ENCODE measurements around the gene CHRNA7. TPM values are rescaled to one million over a fixed set of nuclear protein-coding genes. Genes with fewer than 3 reads are reported as not detected.

CHRNA7 gene
- total and polyA plus RNA-seq, 5 donors from 2014 or later = 1.3 to 3.8 (median 1.4) TPM; not detected in 1

- no peaks in the 10 kb centered on the region for H3K4me1 ChIP-seq (ENCODE audit: control insufficient read depth, insufficient read depth, low read length, poor library complexity, severe bottlenecking)
- no peaks in the 10 kb centered on the region for H3K9me3 ChIP-seq (ENCODE audit: control insufficient read depth in 2 of 2, low read length in 2 of 2)
- H3K4me3 ChIP-seq (ENCODE audit: low read depth, low read length) = no peak overlapping the region
- no peaks in the 10 kb centered on the region for H3K36me3 Mint-ChIP-seq
- no peak overlapping the region for H3K27ac Mint-ChIP-seq
- no peaks in the 10 kb centered on the region for H3K9me3 Mint-ChIP-seq
- H3K27ac ChIP-seq (ENCODE audit: insufficient read depth, low read length, poor library complexity, severe bottlenecking) = no peak overlapping the region
- no peaks in the 10 kb centered on the region for H3K4me1 Mint-ChIP-seq
- H3K27me3 ChIP-seq (ENCODE audit: control insufficient read depth, insufficient read depth, low read length) = no peaks in the 10 kb centered on the region
- no peaks in the 10 kb centered on the region for H3K27me3 Mint-ChIP-seq
- no peak for DNase-seq
- no peak for ATAC-seq (ENCODE audit: low read depth in 2 of 2)
- no peak overlapping the region for H3K4me3 Mint-ChIP-seq
- no peaks in the 10 kb centered on the region for H3K36me3 ChIP-seq (ENCODE audit: control insufficient read depth, insufficient read depth, low read length)
Observed at GRCh38 chr15:32113224-32113623, 82.9 kb downstream of the CHRNA7 start.

DNA sequence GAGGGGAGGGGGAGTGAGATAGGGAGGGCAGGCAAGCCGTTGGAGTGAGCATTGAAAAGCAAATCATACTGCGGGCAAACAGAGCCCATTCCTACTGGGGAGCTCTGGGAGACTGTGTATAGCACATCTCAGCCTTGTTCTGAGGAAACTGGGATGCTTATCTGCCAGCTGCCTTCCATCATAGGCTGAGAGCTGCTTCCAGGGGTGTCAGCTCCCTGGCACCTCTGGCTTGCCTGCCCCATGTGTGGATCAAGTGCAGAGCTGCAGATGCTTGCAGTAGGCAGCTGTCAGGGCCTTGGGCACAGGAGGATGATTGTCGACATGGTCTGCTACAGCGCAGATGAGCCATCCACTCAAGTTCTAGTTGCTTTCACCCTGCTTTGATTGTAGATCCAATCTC lies 86.8 kb downstream of the CHRNA7 start:
- Histone ChIP-seq H3K4me1 (ENCODE audit: control insufficient read depth, insufficient read depth, low read length, poor library complexity, severe bottlenecking) (no peaks in the 10 kb centered on the region), H3K9me3 (ENCODE audit: control insufficient read depth in 2 of 2, low read length in 2 of 2) (no peaks in the 10 kb centered on the region), H3K27ac (ENCODE audit: insufficient read depth, low read length, poor library complexity, severe bottlenecking) (no peak overlapping the region), H3K27me3 (ENCODE audit: control insufficient read depth, insufficient read depth, low read length) (no peaks in the 10 kb centered on the region), H3K4me3 (ENCODE audit: low read depth, low read length) (no peak overlapping the region), H3K36me3 (ENCODE audit: control insufficient read depth, insufficient read depth, low read length) (no peaks in the 10 kb centered on the region)
- H3K4me1 Mint-ChIP-seq = no peaks in the 10 kb centered on the region
- H3K9me3 Mint-ChIP-seq = no peaks in the 10 kb centered on the region
- no peak overlapping the region for H3K4me3 Mint-ChIP-seq
- no peak overlapping the region for H3K27ac Mint-ChIP-seq
- H3K27me3 Mint-ChIP-seq = peaks cover 5% of the 10 kb centered on the region
- H3K36me3 Mint-ChIP-seq = no peaks in the 10 kb centered on the region
- ATAC-seq (ENCODE audit: low read depth in 2 of 2) (no peak), DNase-seq (no peak)

DNA sequence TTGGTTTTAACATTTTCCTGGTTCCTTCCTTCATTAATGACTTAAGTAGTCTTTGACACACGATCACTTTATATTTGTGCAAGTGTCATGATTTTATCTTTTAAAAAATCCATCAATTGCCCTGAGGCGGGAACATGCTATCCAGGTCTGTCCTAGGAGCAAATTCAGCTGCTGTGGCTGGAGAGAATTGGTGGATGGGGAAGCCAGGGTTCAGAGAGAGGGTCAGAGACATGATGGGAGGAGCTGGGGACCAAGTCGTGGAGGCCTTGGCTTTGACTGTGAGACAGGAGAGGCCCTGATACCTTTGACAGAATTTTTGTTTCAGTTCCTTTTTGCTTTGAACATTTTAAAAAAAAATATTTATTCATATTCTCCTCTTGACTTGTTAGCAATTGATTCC lies 89.0 kb downstream of the CHRNA7 start:
- no peak for DNase-seq
- Histone ChIP-seq H3K4me1 (ENCODE audit: control insufficient read depth, insufficient read depth, low read length, poor library complexity, severe bottlenecking) (no peaks in the 10 kb centered on the region), H3K36me3 (ENCODE audit: control insufficient read depth, insufficient read depth, low read length) (no peaks in the 10 kb centered on the region), H3K9me3 (ENCODE audit: control insufficient read depth in 2 of 2, low read length in 2 of 2) (no peaks in the 10 kb centered on the region), H3K4me3 (ENCODE audit: low read depth, low read length) (no peak overlapping the region), H3K27me3 (ENCODE audit: control insufficient read depth, insufficient read depth, low read length) (no peaks in the 10 kb centered on the region), H3K27ac (ENCODE audit: insufficient read depth, low read length, poor library complexity, severe bottlenecking) (no peak overlapping the region)
- H3K9me3 Mint-ChIP-seq = no peaks in the 10 kb centered on the region
- H3K4me1 Mint-ChIP-seq = no peaks in the 10 kb centered on the region
- peaks cover 5% of the 10 kb centered on the region for H3K27me3 Mint-ChIP-seq
- no peak overlapping the region for H3K4me3 Mint-ChIP-seq
- no peak overlapping the region for H3K27ac Mint-ChIP-seq
- H3K36me3 Mint-ChIP-seq = no peaks in the 10 kb centered on the region
- no peak for ATAC-seq (ENCODE audit: low read depth in 2 of 2)

GRCh38 chr15:32119694-32120330 lies 89.5 kb downstream of the CHRNA7 start:
- Mint-ChIP-seq H3K4me3 (no peak overlapping the region), H3K27ac (no peak overlapping the region), H3K4me1 (no peaks in the 10 kb centered on the region), H3K27me3 (peaks cover 5% of the 10 kb centered on the region), H3K9me3 (no peaks in the 10 kb centered on the region), H3K36me3 (no peaks in the 10 kb centered on the region)
- Histone ChIP-seq H3K27ac (ENCODE audit: insufficient read depth, low read length, poor library complexity, severe bottlenecking) (no peak overlapping the region), H3K4me3 (ENCODE audit: low read depth, low read length) (no peak overlapping the region), H3K36me3 (ENCODE audit: control insufficient read depth, insufficient read depth, low read length) (no peaks in the 10 kb centered on the region), H3K27me3 (ENCODE audit: control insufficient read depth, insufficient read depth, low read length) (no peaks in the 10 kb centered on the region), H3K9me3 (ENCODE audit: control insufficient read depth in 2 of 2, low read length in 2 of 2) (no peaks in the 10 kb centered on the region), H3K4me1 (ENCODE audit: control insufficient read depth, insufficient read depth, low read length, poor library complexity, severe bottlenecking) (no peaks in the 10 kb centered on the region)
- no peak for DNase-seq
- no peak for ATAC-seq (ENCODE audit: low read depth in 2 of 2)

DNA sequence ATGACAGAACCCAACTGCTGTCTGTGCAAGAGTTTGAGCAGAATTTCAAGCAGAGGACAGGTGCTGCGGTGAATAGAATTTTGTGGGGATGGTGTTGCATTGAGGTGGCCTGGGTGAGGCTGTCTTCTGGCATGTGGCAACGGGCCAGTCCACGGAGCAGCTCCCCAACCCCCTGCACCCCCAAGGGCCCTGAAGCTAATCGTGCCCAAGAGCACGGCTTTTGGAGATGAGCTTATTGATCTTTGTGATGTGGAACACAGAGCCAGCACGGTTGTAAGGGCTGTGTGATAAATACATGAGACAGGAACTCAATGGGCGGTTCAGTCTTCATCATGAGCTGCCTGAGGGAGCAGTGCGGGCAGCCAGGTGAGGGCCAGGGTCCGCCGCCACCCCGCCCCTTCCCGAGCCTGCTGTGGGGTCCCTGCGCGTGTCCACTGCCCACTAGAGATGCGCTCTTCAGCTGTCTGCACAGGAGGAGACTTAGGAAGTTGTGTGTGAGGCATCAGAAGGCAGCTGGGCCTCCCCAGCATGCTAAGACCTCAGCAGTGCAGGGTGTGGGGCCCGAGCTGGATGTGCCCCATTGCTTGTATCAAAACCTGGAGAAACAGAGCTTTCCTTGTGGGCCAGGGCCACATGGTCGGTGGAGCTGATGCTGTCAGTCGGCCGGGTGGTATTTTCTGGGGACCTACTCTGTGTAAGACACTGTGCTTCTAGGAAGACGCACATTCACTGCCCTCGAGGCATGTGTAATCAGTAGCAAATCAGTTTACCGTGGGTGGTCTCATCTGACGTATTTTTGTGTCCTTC lies 90.5 kb downstream of the CHRNA7 start:
- Mint-ChIP-seq H3K9me3 (no peaks in the 10 kb centered on the region), H3K36me3 (no peaks in the 10 kb centered on the region), H3K4me3 (no peak overlapping the region), H3K27me3 (peaks cover 5% of the 10 kb centered on the region), H3K27ac (no peak overlapping the region), H3K4me1 (no peaks in the 10 kb centered on the region)
- Histone ChIP-seq H3K27me3 (ENCODE audit: control insufficient read depth, insufficient read depth, low read length) (no peaks in the 10 kb centered on the region), H3K27ac (ENCODE audit: insufficient read depth, low read length, poor library complexity, severe bottlenecking) (no peak overlapping the region), H3K9me3 (ENCODE audit: control insufficient read depth in 2 of 2, low read length in 2 of 2) (no peaks in the 10 kb centered on the region), H3K4me1 (ENCODE audit: control insufficient read depth, insufficient read depth, low read length, poor library complexity, severe bottlenecking) (no peaks in the 10 kb centered on the region), H3K36me3 (ENCODE audit: control insufficient read depth, insufficient read depth, low read length) (no peaks in the 10 kb centered on the region), H3K4me3 (ENCODE audit: low read depth, low read length) (no peak overlapping the region)
- ATAC-seq (ENCODE audit: low read depth in 2 of 2) = no peak
- DNase-seq = no peak

- Histone ChIP-seq H3K9me3 (ENCODE audit: control insufficient read depth in 2 of 2, low read length in 2 of 2) (no peaks in the 10 kb centered on the region), H3K27ac (ENCODE audit: insufficient read depth, low read length, poor library complexity, severe bottlenecking) (no peak overlapping the region), H3K27me3 (ENCODE audit: control insufficient read depth, insufficient read depth, low read length) (no peaks in the 10 kb centered on the region), H3K4me1 (ENCODE audit: control insufficient read depth, insufficient read depth, low read length, poor library complexity, severe bottlenecking) (no peaks in the 10 kb centered on the region), H3K4me3 (ENCODE audit: low read depth, low read length) (no peak overlapping the region), H3K36me3 (ENCODE audit: control insufficient read depth, insufficient read depth, low read length) (no peaks in the 10 kb centered on the region)
- Mint-ChIP-seq H3K27ac (no peak overlapping the region), H3K4me1 (no peaks in the 10 kb centered on the region), H3K36me3 (no peaks in the 10 kb centered on the region), H3K4me3 (no peak overlapping the region), H3K9me3 (no peaks in the 10 kb centered on the region), H3K27me3 (peaks cover 5% of the 10 kb centered on the region)
- DNase-seq (no peak), ATAC-seq (ENCODE audit: low read depth in 2 of 2) (no peak)
Observed at GRCh38 chr15:32121384-32121695, 91.0 kb downstream of the CHRNA7 start.

GRCh38 chr15:32122013-32122412 lies 91.7 kb downstream of the CHRNA7 start:
- no peak for ATAC-seq (ENCODE audit: low read depth in 2 of 2)
- Mint-ChIP-seq H3K4me3 (no peak overlapping the region), H3K27ac (no peak overlapping the region), H3K27me3 (peaks cover 5% of the 10 kb centered on the region), H3K4me1 (no peaks in the 10 kb centered on the region), H3K9me3 (no peaks in the 10 kb centered on the region), H3K36me3 (no peaks in the 10 kb centered on the region)
- no peaks in the 10 kb centered on the region for H3K9me3 ChIP-seq (ENCODE audit: control insufficient read depth in 2 of 2, low read length in 2 of 2)
- no peak overlapping the region for H3K4me3 ChIP-seq (ENCODE audit: low read depth, low read length)
- no peaks in the 10 kb centered on the region for H3K36me3 ChIP-seq (ENCODE audit: control insufficient read depth, insufficient read depth, low read length)
- H3K27ac ChIP-seq (ENCODE audit: insufficient read depth, low read length, poor library complexity, severe bottlenecking) = no peak overlapping the region
- H3K27me3 ChIP-seq (ENCODE audit: control insufficient read depth, insufficient read depth, low read length) = no peaks in the 10 kb centered on the region
- no peaks in the 10 kb centered on the region for H3K4me1 ChIP-seq (ENCODE audit: control insufficient read depth, insufficient read depth, low read length, poor library complexity, severe bottlenecking)
- no peak for DNase-seq

GRCh38 chr15:32123473-32123872 lies 93.2 kb downstream of the CHRNA7 start:
- no peak for DNase-seq
- H3K9me3 Mint-ChIP-seq = no peaks in the 10 kb centered on the region
- ATAC-seq (ENCODE audit: low read depth in 2 of 2) = no peak
- Histone ChIP-seq H3K27ac (ENCODE audit: insufficient read depth, low read length, poor library complexity, severe bottlenecking) (no peak overlapping the region), H3K4me1 (ENCODE audit: control insufficient read depth, insufficient read depth, low read length, poor library complexity, severe bottlenecking) (no peaks in the 10 kb centered on the region), H3K27me3 (ENCODE audit: control insufficient read depth, insufficient read depth, low read length) (no peaks in the 10 kb centered on the region), H3K4me3 (ENCODE audit: low read depth, low read length) (no peak overlapping the region), H3K36me3 (ENCODE audit: control insufficient read depth, insufficient read depth, low read length) (no peaks in the 10 kb centered on the region), H3K9me3 (ENCODE audit: control insufficient read depth in 2 of 2, low read length in 2 of 2) (no peaks in the 10 kb centered on the region)
- no peak overlapping the region for H3K27ac Mint-ChIP-seq
- H3K4me1 Mint-ChIP-seq = no peaks in the 10 kb centered on the region
- no peak overlapping the region for H3K4me3 Mint-ChIP-seq
- H3K36me3 Mint-ChIP-seq = no peaks in the 10 kb centered on the region
- peaks cover 5% of the 10 kb centered on the region for H3K27me3 Mint-ChIP-seq

Measured in CD4-positive, CD25-positive, alpha-beta regulatory T cell (primary cell).